AML-193 (cell line): ENCODE results near the gene CTR9.
"Not testable (repeated sequence)": the region's sequence is repeated elsewhere in the genome, so short reads cannot be mapped to it uniquely, and the experiment has no call there.

ENCODE experiments used
- DNase-seq, 2 experiments: peaks; one replicate each; lab custom pipeline; 2025; lab: John Stamatoyannopoulos, UW

Gene CTR9

GRCh38 chr11:10822491-10822890 is 71.4 kb downstream of the CTR9 start:
- not testable (repeated sequence) for DNase-seq

GRCh38 chr11:10823152-10823579 is 72.1 kb downstream of the CTR9 start:
- DNase-seq: no peak

- DNase-seq: no peak
Measured at GRCh38 chr11:10824888-10825287, 73.8 kb downstream of the CTR9 start.

- no peak for DNase-seq
Measured at GRCh38 chr11:10828402-10828801, 77.4 kb downstream of the CTR9 start.

- no peak for DNase-seq
Measured at GRCh38 chr11:10829139-10829538, 78.1 kb downstream of the CTR9 start.
